Measurements from ENCODE around the gene UBAP2L. TPM values are rescaled to one million over a fixed set of nuclear protein-coding genes. Genes with fewer than 3 reads are reported as not detected.
"Not testable (repeated sequence)": the region's sequence is repeated elsewhere in the genome, so short reads cannot be mapped to it uniquely, and the experiment has no call there.

UBAP2L gene
- total RNA-seq, 1 experiment from 2014 or later, result 198 TPM

DNA sequence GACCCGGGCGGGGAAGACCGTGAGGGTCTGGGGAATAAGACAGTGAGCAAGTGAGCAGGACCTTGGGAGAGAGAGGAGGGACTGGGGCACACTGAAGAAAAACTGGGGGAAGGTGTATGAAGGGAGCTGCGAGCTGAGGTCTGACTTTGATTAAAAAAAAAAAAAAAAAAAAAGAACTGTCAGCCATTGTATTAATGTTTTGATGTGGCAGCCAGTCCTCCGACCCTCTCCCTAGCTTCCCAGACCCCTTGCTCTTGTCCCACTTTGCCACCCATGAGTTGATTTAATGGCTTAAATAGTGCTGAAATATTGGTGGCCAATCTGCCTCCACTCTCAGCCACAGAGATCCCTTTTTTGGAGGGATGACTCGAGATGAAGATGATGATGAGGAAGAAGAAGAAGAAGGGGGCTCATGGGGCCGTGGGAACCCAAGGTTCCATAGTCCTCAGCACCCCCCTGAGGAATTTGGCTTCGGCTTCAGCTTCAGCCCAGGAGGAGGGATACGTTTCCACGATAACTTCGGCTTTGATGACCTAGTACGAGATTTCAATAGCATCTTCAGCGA is 52.3 kb downstream of the UBAP2L start:
- Mint-ChIP-seq H3K9me3 (ENCODE audit: unreplicated experiment) (no peaks in the 10 kb centered on the region), H3K27ac (ENCODE audit: unreplicated experiment) (peak overlapping the region; percentile 98), H3K4me1 (ENCODE audit: low read depth, unreplicated experiment) (peaks cover 22% of the 10 kb centered on the region), H3K36me3 (ENCODE audit: insufficient read depth, unreplicated experiment) (peaks cover 72% of the 10 kb centered on the region), H3K27me3 (ENCODE audit: insufficient read depth, unreplicated experiment) (no peaks in the 10 kb centered on the region), H3K4me3 (ENCODE audit: unreplicated experiment) (peak overlapping the region; percentile 88)
- no peaks in the 10 kb centered on the region for H3K9me3 ChIP-seq
- intact Hi-C loops (cut with micrococcal nuclease; ENCODE audit: unreplicated experiment), result loop anchor here (1.0 to 10.0 kb wide), 6 partner anchors 36 to 832 kb away; no protein-coding TSS in a partner anchor
- H3K4me1 ChIP-seq, result no peaks in the 10 kb centered on the region
- CTCF ChIA-PET, result interaction anchor here (1.0 to 3.1 kb wide), 2 partner anchors 48 to 61 kb away, joined by 3 to 21 read pairs; partner anchors contain the start of gene AQP10
- no peaks in the 10 kb centered on the region for H3K27me3 ChIP-seq (replicated peaks; ENCODE audit: control insufficient read depth, insufficient read depth, low read length)
- TF ChIP-seq, protein P1, sequence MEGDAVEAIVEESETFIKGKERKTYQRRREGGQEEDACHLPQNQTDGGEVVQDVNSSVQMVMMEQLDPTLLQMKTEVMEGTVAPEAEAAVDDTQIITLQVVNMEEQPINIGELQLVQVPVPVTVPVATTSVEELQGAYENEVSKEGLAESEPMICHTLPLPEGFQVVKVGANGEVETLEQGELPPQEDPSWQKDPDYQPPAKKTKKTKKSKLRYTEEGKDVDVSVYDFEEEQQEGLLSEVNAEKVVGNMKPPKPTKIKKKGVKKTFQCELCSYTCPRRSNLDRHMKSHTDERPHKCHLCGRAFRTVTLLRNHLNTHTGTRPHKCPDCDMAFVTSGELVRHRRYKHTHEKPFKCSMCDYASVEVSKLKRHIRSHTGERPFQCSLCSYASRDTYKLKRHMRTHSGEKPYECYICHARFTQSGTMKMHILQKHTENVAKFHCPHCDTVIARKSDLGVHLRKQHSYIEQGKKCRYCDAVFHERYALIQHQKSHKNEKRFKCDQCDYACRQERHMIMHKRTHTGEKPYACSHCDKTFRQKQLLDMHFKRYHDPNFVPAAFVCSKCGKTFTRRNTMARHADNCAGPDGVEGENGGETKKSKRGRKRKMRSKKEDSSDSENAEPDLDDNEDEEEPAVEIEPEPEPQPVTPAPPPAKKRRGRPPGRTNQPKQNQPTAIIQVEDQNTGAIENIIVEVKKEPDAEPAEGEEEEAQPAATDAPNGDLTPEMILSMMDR (IDR thresholded peaks at IDR 0.05; ENCODE audit: insufficient read depth in 1 of 2, low read depth in 1 of 2, low read length in 1 of 2, severe bottlenecking in 1 of 2, unreplicated experiment in 1 of 2), result no peak
- no peaks in the 10 kb centered on the region; the same call in 1 of the 2 replicates for H3K36me3 ChIP-seq (ENCODE audit: control insufficient read depth, insufficient read depth, low read length)
- POLR2A ChIA-PET, result interaction anchor here (0.5 to 0.6 kb wide), 2 partner anchors 176 to 472 kb away, joined by 3 to 6 read pairs; no protein-coding TSS in a partner anchor
- peak overlapping the region; percentile 54 for H3K4me3 ChIP-seq (ENCODE audit: low read depth, low read length)
- DNase-seq, result no peak
- TSS peak; percentile 72 for BruUV-seq (replicated peaks)

DNA sequence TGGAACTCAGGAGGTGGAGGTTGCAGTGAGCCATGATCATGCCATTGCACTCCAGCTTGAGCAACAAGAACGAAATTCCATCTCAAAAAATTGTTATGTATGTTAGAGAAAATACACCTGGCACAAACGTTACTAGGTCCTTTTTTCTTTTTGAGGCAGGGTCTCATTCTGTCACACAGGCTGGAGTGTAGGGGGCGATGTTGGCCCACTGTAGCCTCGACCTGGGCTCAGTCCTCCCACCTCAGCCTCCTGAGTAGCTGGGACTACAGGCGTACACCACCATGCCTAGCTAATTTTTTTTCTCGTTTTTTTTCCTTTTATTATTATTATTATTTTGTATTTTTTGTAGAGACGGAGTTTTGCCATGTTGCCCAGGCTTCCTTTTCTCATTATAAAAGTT is 56.0 kb downstream of the UBAP2L start:
- Histone ChIP-seq H3K4me3 (ENCODE audit: low read depth, low read length) (no peak overlapping the region), H3K27me3 (replicated peaks; ENCODE audit: control insufficient read depth, insufficient read depth, low read length) (no peaks in the 10 kb centered on the region), H3K36me3 (ENCODE audit: control insufficient read depth, insufficient read depth, low read length) (no peaks in the 10 kb centered on the region), H3K4me1 (no peaks in the 10 kb centered on the region), H3K9me3 (no peaks in the 10 kb centered on the region)
- intact Hi-C loops (cut with micrococcal nuclease; ENCODE audit: unreplicated experiment), result loop anchor here (10.0 kb wide), 1 partner anchor 828 kb away; no protein-coding TSS in a partner anchor
- Mint-ChIP-seq H3K36me3 (ENCODE audit: insufficient read depth, unreplicated experiment) (peaks cover 38% of the 10 kb centered on the region), H3K4me1 (ENCODE audit: low read depth, unreplicated experiment) (peaks cover 5% of the 10 kb centered on the region), H3K27ac (ENCODE audit: unreplicated experiment) (no peak overlapping the region), H3K4me3 (ENCODE audit: unreplicated experiment) (no peak overlapping the region), H3K27me3 (ENCODE audit: insufficient read depth, unreplicated experiment) (no peaks in the 10 kb centered on the region), H3K9me3 (ENCODE audit: unreplicated experiment) (no peaks in the 10 kb centered on the region)
- BruUV-seq (replicated peaks), result no TSS peak
- TF ChIP-seq, protein P1 (IDR thresholded peaks at IDR 0.05; ENCODE audit: insufficient read depth in 1 of 2, low read depth in 1 of 2, low read length in 1 of 2, severe bottlenecking in 1 of 2, unreplicated experiment in 1 of 2), result peak; percentile 34 to 38
- ChIA-PET CTCF (interaction anchor here (1.2 to 2.0 kb wide), 2 partner anchors 59 to 140 kb away, joined by 4 to 16 read pairs; no protein-coding TSS in a partner anchor), POLR2A (interaction anchor here (0.6 kb wide), 1 partner anchor 122 kb away, joined by 4 read pairs; the partner anchor contains the start of gene NUP210L)
- peak; percentile 36 to 44 for DNase-seq

DNA sequence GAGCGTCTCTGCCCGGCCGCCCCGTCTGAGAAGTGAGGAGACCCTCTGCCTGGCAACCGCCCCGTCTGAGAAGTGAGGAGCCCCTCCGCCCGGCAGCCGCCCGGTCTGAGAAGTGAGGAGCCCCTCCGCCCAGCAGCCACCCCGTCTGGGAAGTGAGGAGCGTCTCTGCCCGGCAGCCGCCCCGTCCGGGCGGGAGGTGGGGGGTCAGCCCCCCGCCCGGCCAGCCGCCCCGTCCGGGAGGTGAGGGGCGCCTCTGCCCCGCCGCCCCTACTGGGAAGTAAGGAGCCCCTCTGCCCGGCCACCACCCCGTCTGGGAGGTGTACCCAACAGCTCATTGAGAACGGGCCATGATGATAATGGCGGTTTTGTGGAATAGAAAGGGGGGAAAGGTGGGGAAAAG is 66.8 kb downstream of the UBAP2L start:
- H3K27me3 ChIP-seq (replicated peaks; ENCODE audit: control insufficient read depth, insufficient read depth, low read length); H3K4me1 Mint-ChIP-seq (ENCODE audit: low read depth, unreplicated experiment); intact Hi-C loops (cut with micrococcal nuclease; ENCODE audit: unreplicated experiment); BruUV-seq (replicated peaks); H3K9me3 Mint-ChIP-seq (ENCODE audit: unreplicated experiment); H3K4me1 ChIP-seq; H3K4me3 Mint-ChIP-seq (ENCODE audit: unreplicated experiment); CTCF ChIA-PET; H3K36me3 Mint-ChIP-seq (ENCODE audit: insufficient read depth, unreplicated experiment); DNase-seq; H3K4me3 ChIP-seq (ENCODE audit: low read depth, low read length); POLR2A ChIA-PET; H3K27ac Mint-ChIP-seq (ENCODE audit: unreplicated experiment); H3K27me3 Mint-ChIP-seq (ENCODE audit: insufficient read depth, unreplicated experiment); H3K9me3 ChIP-seq; H3K36me3 ChIP-seq (ENCODE audit: control insufficient read depth, insufficient read depth, low read length): not testable (repeated sequence)
